T-helper 17 cell (primary cell): ENCODE measurements around the gene MGAT5. TPM values are rescaled to one million over a fixed set of nuclear protein-coding genes. Genes with fewer than 3 reads are reported as not detected.

Source experiments
- ATAC-seq: fragments of 150-1000 bp; cut with Tn5 transposase; 2 replicates; pipeline ENCODE4 v1.10.0; 2021; ENCODE audit warnings: mild to moderate bottlenecking, moderate library complexity
- DNase-seq, 3 donors: peaks; one replicate each; pipeline versions ENCODE4 v3.0.0 to v3.0.0-alpha.2; 2020 to 2021
- H3K9me3 ChIP-seq: one replicate; pipeline ENCODE4 v1.7.0; 2013; ENCODE audit warnings: low read length, mild to moderate bottlenecking; ENCODE audit not compliant: control insufficient read depth, poor library complexity, severe bottlenecking
- H3K27ac Mint-ChIP-seq: one replicate; pipeline ENCODE4 v1.8.0; 2022; ENCODE audit warnings: mild to moderate bottlenecking, moderate library complexity, mixed read lengths
- H3K27me3 Mint-ChIP-seq: one replicate; pipeline ENCODE4 v1.8.0; 2022; ENCODE audit warnings: mixed read lengths
- H3K36me3 Mint-ChIP-seq: one replicate; pipeline ENCODE4 v1.8.0; 2022; ENCODE audit warnings: low read depth, mixed read lengths
- H3K4me1 Mint-ChIP-seq: one replicate; pipeline ENCODE4 v1.8.0; 2022; ENCODE audit warnings: mild to moderate bottlenecking, mixed read lengths
- H3K4me3 Mint-ChIP-seq: one replicate; pipeline ENCODE4 v1.8.0; 2022; ENCODE audit warnings: mild to moderate bottlenecking, moderate library complexity, mixed read lengths
- total RNA-seq, 4 donors: library from RNA in 2 of 4; stranded (reverse) in 2 of 4; gene quantifications; one replicate each; pipeline ENCODE4 v1.2.3 and lab custom pipeline; 2022 to 2026

Gene MGAT5
- total RNA-seq, 2 donors from 2014 or later: 120 to 127 TPM

DNA sequence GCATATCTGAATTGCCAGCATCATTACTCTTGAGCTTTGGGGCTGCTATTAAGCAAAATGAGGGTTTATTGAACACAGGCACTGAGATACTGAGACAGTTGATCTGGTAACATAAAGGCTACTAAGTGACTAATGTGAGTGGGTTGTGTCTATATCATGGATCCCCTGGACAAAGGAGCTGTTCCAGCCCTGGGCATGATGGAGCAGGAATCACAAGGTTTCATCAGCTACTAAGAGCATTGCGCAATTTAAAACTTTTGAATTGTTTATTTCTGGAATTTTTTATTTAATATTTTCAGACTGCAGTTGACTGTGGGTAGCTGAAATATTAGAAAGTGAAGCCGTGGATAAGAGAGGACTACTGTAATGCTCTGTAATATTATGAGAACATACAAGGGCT is 73.5 kb downstream of the MGAT5 start:
- no peak overlapping the region for H3K4me3 Mint-ChIP-seq
- peaks cover 9% of the 10 kb centered on the region for H3K36me3 Mint-ChIP-seq
- H3K27ac Mint-ChIP-seq: peak overlapping the region; percentile 98
- no peaks in the 10 kb centered on the region for H3K27me3 Mint-ChIP-seq
- H3K9me3 ChIP-seq: no peaks in the 10 kb centered on the region
- ATAC-seq: no peak
- peaks cover 52% of the 10 kb centered on the region for H3K4me1 Mint-ChIP-seq
- DNase-seq: no peak

DNA sequence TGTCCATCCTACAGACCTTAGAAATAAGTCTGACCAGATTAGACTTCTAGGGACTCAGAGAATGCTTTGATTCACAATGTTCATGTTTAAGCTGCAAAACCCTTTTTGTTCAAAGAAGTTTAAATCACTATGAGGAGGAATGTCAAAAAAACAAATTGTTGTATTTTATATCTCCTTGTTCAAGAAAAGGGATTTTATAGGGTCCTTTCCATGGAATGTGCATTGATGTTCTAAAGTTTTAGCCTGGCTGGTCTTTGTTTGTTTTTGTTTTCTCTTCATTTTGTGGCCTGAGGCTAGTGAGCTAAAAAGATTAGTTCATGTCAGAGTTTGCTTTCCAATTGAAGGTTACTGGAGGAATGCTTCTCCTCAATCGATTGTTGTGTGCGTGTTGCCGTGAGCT is 77.2 kb downstream of the MGAT5 start:
- DNase-seq: no peak
- no peak for ATAC-seq
- peaks cover 9% of the 10 kb centered on the region for H3K36me3 Mint-ChIP-seq

GRCh38 chr2:134333646-134334189 is 79.8 kb downstream of the MGAT5 start:
- peaks cover 8% of the 10 kb centered on the region for H3K36me3 Mint-ChIP-seq

More for the DNA sequence above, 77.2 kb downstream of the MGAT5 start:
- Mint-ChIP-seq H3K4me1 (peaks cover 26% of the 10 kb centered on the region), H3K27me3 (no peaks in the 10 kb centered on the region), H3K27ac (no peak overlapping the region), H3K4me3 (no peak overlapping the region)
- no peaks in the 10 kb centered on the region for H3K9me3 ChIP-seq

DNA sequence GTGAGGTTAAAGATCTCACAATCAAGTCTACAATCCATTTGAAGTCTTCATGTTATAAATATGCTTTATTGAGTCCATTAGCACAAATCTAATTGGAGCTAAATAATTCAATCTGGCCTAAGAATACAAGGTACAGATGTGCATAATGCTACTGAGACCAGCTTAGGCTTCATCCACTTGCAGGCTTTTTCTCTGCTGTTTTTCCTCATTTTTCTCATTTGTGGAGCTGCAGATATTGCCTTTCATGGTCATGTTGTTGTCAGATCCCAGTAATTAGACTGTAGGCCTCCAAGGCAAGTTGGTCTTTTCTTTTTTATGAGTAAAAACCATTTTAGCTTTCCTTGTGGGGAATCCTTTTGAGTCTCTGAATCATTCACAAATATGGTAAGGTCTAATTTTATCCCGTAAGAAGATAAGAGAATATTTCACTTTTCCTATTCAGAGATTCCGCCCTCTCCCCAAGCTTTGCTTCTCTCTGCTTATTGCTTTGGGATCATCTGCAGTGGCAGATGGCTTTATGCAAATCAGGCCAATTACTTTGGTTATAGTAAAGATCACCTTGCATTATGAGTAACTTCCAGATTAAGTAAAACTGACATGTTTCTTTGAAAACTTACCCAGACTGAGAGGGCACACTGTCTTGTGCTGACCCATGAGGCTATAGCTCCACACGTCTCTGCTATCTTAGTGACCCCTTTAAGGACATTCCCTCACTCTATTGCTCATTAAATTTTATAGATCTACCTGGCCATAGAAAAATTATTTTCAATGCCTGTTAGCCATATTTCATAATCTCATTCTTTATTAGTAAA is 80.9 kb downstream of the MGAT5 start:
- H3K36me3 Mint-ChIP-seq: peaks cover 8% of the 10 kb centered on the region
- DNase-seq: no peak
- ATAC-seq: no peak
- H3K27ac Mint-ChIP-seq: peak overlapping the region; percentile 54
- H3K4me3 Mint-ChIP-seq: no peak overlapping the region
- H3K27me3 Mint-ChIP-seq: no peaks in the 10 kb centered on the region
- H3K4me1 Mint-ChIP-seq: peaks cover 13% of the 10 kb centered on the region
- H3K9me3 ChIP-seq: no peaks in the 10 kb centered on the region

More at GRCh38 chr2:134333646-134334189, 79.8 kb downstream of the MGAT5 start:
- H3K9me3 ChIP-seq: no peaks in the 10 kb centered on the region
- ATAC-seq (no peak), DNase-seq (no peak)
- Mint-ChIP-seq H3K4me3 (no peak overlapping the region), H3K4me1 (peaks cover 15% of the 10 kb centered on the region), H3K27me3 (no peaks in the 10 kb centered on the region), H3K27ac (no peak overlapping the region)

GRCh38 chr2:134335601-134336000 is 81.7 kb downstream of the MGAT5 start:
- H3K4me1 Mint-ChIP-seq: peaks cover 15% of the 10 kb centered on the region
- no peaks in the 10 kb centered on the region for H3K27me3 Mint-ChIP-seq
- H3K9me3 ChIP-seq: no peaks in the 10 kb centered on the region
- H3K4me3 Mint-ChIP-seq: no peak overlapping the region
- no peak for DNase-seq
- H3K27ac Mint-ChIP-seq: peak overlapping the region; percentile 54
- ATAC-seq: no peak
- peaks cover 10% of the 10 kb centered on the region for H3K36me3 Mint-ChIP-seq

- Mint-ChIP-seq H3K4me3 (no peak overlapping the region), H3K27me3 (no peaks in the 10 kb centered on the region), H3K36me3 (peaks cover 10% of the 10 kb centered on the region), H3K4me1 (peaks cover 19% of the 10 kb centered on the region), H3K27ac (peak overlapping the region; percentile 37)
- DNase-seq (no peak), ATAC-seq (no peak)
- no peaks in the 10 kb centered on the region for H3K9me3 ChIP-seq
These were observed 82.5 kb downstream of the MGAT5 start for GRCh38 chr2:134336352-134336751.

- no peaks in the 10 kb centered on the region for H3K9me3 ChIP-seq
- DNase-seq (no peak), ATAC-seq (no peak)
- H3K36me3 Mint-ChIP-seq: peaks cover 8% of the 10 kb centered on the region
- H3K4me1 Mint-ChIP-seq: peaks cover 19% of the 10 kb centered on the region
- no peaks in the 10 kb centered on the region for H3K27me3 Mint-ChIP-seq
- peak overlapping the region; percentile 37 for H3K27ac Mint-ChIP-seq
- no peak overlapping the region for H3K4me3 Mint-ChIP-seq
These were observed 83.0 kb downstream of the MGAT5 start for GRCh38 chr2:134336921-134337320.

DNA sequence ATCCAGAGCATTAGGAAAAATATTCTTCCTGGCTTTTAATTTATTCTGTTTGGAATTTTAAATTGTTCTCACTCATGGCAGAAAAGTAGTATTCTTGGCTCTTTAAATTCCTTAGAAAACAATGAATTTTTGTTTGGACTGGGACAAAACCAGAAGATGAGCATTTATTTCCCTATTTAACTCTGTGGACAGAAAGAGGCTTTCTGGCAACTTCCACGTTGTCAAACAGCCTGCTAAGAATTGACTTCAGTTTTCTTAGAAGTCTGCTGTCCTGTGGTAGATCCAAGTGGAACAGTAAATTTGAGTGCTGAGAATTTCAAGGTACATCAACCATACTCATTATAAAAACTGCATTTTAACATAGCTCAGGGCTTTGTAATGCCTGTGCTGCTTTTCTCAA is 83.8 kb downstream of the MGAT5 start:
- H3K27me3 Mint-ChIP-seq: no peaks in the 10 kb centered on the region
- H3K9me3 ChIP-seq: no peaks in the 10 kb centered on the region
- no peak for DNase-seq
- H3K4me3 Mint-ChIP-seq: no peak overlapping the region
- peaks cover 11% of the 10 kb centered on the region for H3K36me3 Mint-ChIP-seq
- H3K27ac Mint-ChIP-seq: no peak overlapping the region
- no peak for ATAC-seq
- H3K4me1 Mint-ChIP-seq: peaks cover 21% of the 10 kb centered on the region

DNA sequence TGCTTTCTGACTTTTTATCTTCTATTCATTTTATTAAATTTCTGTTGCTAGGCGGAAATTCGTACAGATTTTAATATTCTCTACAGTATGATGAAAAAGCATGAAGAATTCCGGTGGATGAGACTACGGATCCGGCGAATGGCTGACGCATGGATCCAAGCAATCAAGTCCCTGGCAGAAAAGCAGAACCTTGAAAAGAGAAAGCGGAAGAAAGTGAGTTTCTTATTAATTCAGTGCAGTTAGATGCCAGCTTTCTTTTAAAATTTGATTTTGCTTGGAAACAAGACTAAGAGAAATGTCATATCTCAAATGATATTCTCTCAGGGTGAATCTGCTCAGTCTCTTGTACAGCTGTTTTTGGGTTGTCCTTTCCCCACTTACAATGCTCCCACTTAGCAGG is 84.3 kb downstream of the MGAT5 start:
- Mint-ChIP-seq H3K27ac (no peak overlapping the region), H3K36me3 (peaks cover 14% of the 10 kb centered on the region)
- ATAC-seq: no peak

GRCh38 chr2:134341476-134341875 is 87.6 kb downstream of the MGAT5 start:
- Mint-ChIP-seq H3K4me3 (no peak overlapping the region), H3K27ac (no peak overlapping the region), H3K4me1 (peaks cover 31% of the 10 kb centered on the region), H3K36me3 (peaks cover 23% of the 10 kb centered on the region), H3K27me3 (no peaks in the 10 kb centered on the region)
- no peaks in the 10 kb centered on the region for H3K9me3 ChIP-seq
- DNase-seq (no peak), ATAC-seq (no peak)

More for the DNA sequence above, 84.3 kb downstream of the MGAT5 start:
- no peak for DNase-seq
- Mint-ChIP-seq H3K4me3 (no peak overlapping the region), H3K4me1 (peaks cover 26% of the 10 kb centered on the region), H3K27me3 (no peaks in the 10 kb centered on the region)
- H3K9me3 ChIP-seq: no peaks in the 10 kb centered on the region

- DNase-seq (no peak), ATAC-seq (no peak)
- H3K36me3 Mint-ChIP-seq: peaks cover 16% of the 10 kb centered on the region
These were observed 91.3 kb downstream of the MGAT5 start for GRCh38 chr2:134344954-134345697.

GRCh38 chr2:134346141-134346540 is 92.3 kb downstream of the MGAT5 start:
- Mint-ChIP-seq H3K36me3 (peaks cover 20% of the 10 kb centered on the region), H3K4me3 (no peak overlapping the region), H3K27ac (no peak overlapping the region), H3K4me1 (peaks cover 30% of the 10 kb centered on the region), H3K27me3 (no peaks in the 10 kb centered on the region)
- H3K9me3 ChIP-seq: no peaks in the 10 kb centered on the region
- no peak for ATAC-seq
- no peak for DNase-seq

More at GRCh38 chr2:134344954-134345697, 91.3 kb downstream of the MGAT5 start:
- H3K9me3 ChIP-seq: no peaks in the 10 kb centered on the region
- peak overlapping the region; percentile 34 for H3K4me3 Mint-ChIP-seq
- H3K27me3 Mint-ChIP-seq: no peaks in the 10 kb centered on the region
- peaks cover 29% of the 10 kb centered on the region for H3K4me1 Mint-ChIP-seq
- peak overlapping the region; percentile 57 for H3K27ac Mint-ChIP-seq

DNA sequence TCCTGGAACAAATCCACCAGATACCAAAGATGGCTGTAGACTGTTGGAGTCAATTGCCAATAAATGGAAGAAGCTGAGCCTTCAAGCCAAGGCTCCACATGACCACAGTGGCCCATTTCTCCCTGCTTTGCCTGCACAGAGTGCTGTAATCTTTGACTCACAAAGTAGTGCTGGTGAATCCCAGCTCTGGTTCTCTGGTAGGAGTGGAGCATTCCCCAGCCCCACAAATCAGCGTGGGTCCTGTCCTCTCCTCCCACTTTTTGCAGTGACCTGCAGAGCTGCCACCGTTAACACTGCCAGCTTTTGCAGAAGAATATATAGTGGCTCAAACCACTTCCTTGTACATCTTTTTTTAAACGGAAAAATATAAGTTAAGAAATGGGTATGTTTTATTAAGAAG is 93.9 kb downstream of the MGAT5 start:
- H3K4me3 Mint-ChIP-seq: no peak overlapping the region

More for the DNA sequence above, 93.9 kb downstream of the MGAT5 start:
- ATAC-seq (peak; percentile 42), DNase-seq (no peak)
- peaks cover 28% of the 10 kb centered on the region for H3K4me1 Mint-ChIP-seq
- peaks cover 18% of the 10 kb centered on the region for H3K36me3 Mint-ChIP-seq
- H3K9me3 ChIP-seq: no peaks in the 10 kb centered on the region
- no peaks in the 10 kb centered on the region for H3K27me3 Mint-ChIP-seq
- H3K27ac Mint-ChIP-seq: peak overlapping the region; percentile 71
